ENCODE results near the gene TLR7. TPM values are rescaled to one million over a fixed set of nuclear protein-coding genes. Genes with fewer than 3 reads are reported as not detected.

Gene TLR7
- total and polyA plus RNA-seq, 2 donors (not counting 3 experiments of a cell fraction or from before 2014, with no cell fraction given): not detected

GRCh38 chrX:12819222-12819621 lies 47.6 kb upstream of the TLR7 start:
- Histone ChIP-seq H2AFZ (ENCODE audit: low read depth, low read length) (no peak overlapping the region), H3K9me3 (replicated peaks; ENCODE audit: control insufficient read depth, insufficient read depth, low read length) (no peaks in the 10 kb centered on the region), H3K9ac (replicated peaks; ENCODE audit: extremely low read depth, insufficient read depth, low read length) (no peak overlapping the region), H3K4me1 (ENCODE audit: control insufficient read depth, extremely low read depth, insufficient read depth, low read length) (no peaks in the 10 kb centered on the region), H3K9me1 (replicated peaks; ENCODE audit: control insufficient read depth, extremely low read depth, insufficient read depth, low read length) (no peaks in the 10 kb centered on the region), H3K27ac (ENCODE audit: insufficient read depth, low read depth, low read length) (no peak overlapping the region), H4K20me1 (replicated peaks; ENCODE audit: control insufficient read depth, extremely low read depth, insufficient read depth, low read length) (no peaks in the 10 kb centered on the region), H3K4me2 (ENCODE audit: insufficient read depth, low read length) (no peak overlapping the region), H3K36me3 (ENCODE audit: control insufficient read depth in 2 of 2, extremely low read depth in 1 of 2, insufficient read depth in 2 of 2, low read length in 2 of 2) (no peaks in the 10 kb centered on the region), H3K27me3 (ENCODE audit: control insufficient read depth in 2 of 2, insufficient read depth in 2 of 2, low read length in 2 of 2) (no peaks in the 10 kb centered on the region), H3K4me3 (replicated peaks in 1 of 3; ENCODE audit: insufficient read depth in 1 of 3, low read depth in 1 of 3, low read length in 3 of 3) (no peak overlapping the region), H3K79me2 (ENCODE audit: control insufficient read depth, insufficient read depth, low read length) (no peaks in the 10 kb centered on the region)
- CTCF ChIA-PET: no interaction called here
- no TSS peak for BruUV-seq (replicated peaks)
- intact Hi-C loops (cut with micrococcal nuclease): no loop called here
- DNase-seq (ENCODE audit: low read depth, low spot score) (no peak), FAIRE-seq (no peak)
- POLR2A ChIA-PET: no interaction called here
- dilution Hi-C loops (cut with MboI; ENCODE audit: extremely low pct_ligation_motif_present, low sequenced_read_pairs): no loop called here
- TF ChIP-seq JUN (IDR thresholded peaks at IDR 0.05; ENCODE audit: borderline replicate concordance, insufficient read depth, insufficient read length, low read depth) (no peak), EZH2 (IDR thresholded peaks at IDR 0.05; ENCODE audit: borderline replicate concordance, low read depth, low read length, severe bottlenecking) (no peak), MAX (IDR thresholded peaks at IDR 0.05; ENCODE audit: insufficient read depth, insufficient read length) (no peak), POLR2AphosphoS5 (IDR thresholded peaks at IDR 0.05; ENCODE audit: insufficient read depth, low read depth, low read length) (no peak)

GRCh38 chrX:12820737-12821136 lies 46.1 kb upstream of the TLR7 start:
- Histone ChIP-seq H3K9me3 (replicated peaks; ENCODE audit: control insufficient read depth, insufficient read depth, low read length) (no peaks in the 10 kb centered on the region), H3K4me3 (replicated peaks in 1 of 3; ENCODE audit: insufficient read depth in 1 of 3, low read depth in 1 of 3, low read length in 3 of 3) (no peak overlapping the region), H3K36me3 (ENCODE audit: control insufficient read depth in 2 of 2, extremely low read depth in 1 of 2, insufficient read depth in 2 of 2, low read length in 2 of 2) (no peaks in the 10 kb centered on the region), H3K4me1 (ENCODE audit: control insufficient read depth, extremely low read depth, insufficient read depth, low read length) (peaks cover 6% of the 10 kb centered on the region), H3K27ac (ENCODE audit: insufficient read depth, low read depth, low read length) (no peak overlapping the region), H3K27me3 (ENCODE audit: control insufficient read depth in 2 of 2, insufficient read depth in 2 of 2, low read length in 2 of 2) (no peaks in the 10 kb centered on the region), H4K20me1 (replicated peaks; ENCODE audit: control insufficient read depth, extremely low read depth, insufficient read depth, low read length) (no peaks in the 10 kb centered on the region), H3K9ac (replicated peaks; ENCODE audit: extremely low read depth, insufficient read depth, low read length) (no peak overlapping the region), H2AFZ (ENCODE audit: low read depth, low read length) (no peak overlapping the region), H3K79me2 (ENCODE audit: control insufficient read depth, insufficient read depth, low read length) (no peaks in the 10 kb centered on the region), H3K9me1 (replicated peaks; ENCODE audit: control insufficient read depth, extremely low read depth, insufficient read depth, low read length) (no peaks in the 10 kb centered on the region), H3K4me2 (ENCODE audit: insufficient read depth, low read length) (no peak overlapping the region)
- POLR2A ChIA-PET: no interaction called here
- dilution Hi-C loops (cut with MboI; ENCODE audit: extremely low pct_ligation_motif_present, low sequenced_read_pairs): no loop called here
- CTCF ChIA-PET: no interaction called here
- FAIRE-seq: no peak
- DNase-seq (ENCODE audit: low read depth, low spot score): no peak
- BruUV-seq (replicated peaks): no TSS peak
- intact Hi-C loops (cut with micrococcal nuclease): no loop called here
- no peak for TF ChIP-seq MAX (IDR thresholded peaks at IDR 0.05; ENCODE audit: insufficient read depth, insufficient read length)
- TF ChIP-seq GATA2 (IDR thresholded peaks at IDR 0.05; ENCODE audit: insufficient read depth, insufficient read length, low read depth, low read length): no peak
- TF ChIP-seq FOS (IDR thresholded peaks at IDR 0.05; ENCODE audit: borderline replicate concordance, insufficient read depth, low read length): no peak

Measured in endothelial cell of umbilical vein (primary cell).